Kidney (tissue), 14 donors: ENCODE measurements around the gene ACAT2. TPM values are rescaled to one million over a fixed set of nuclear protein-coding genes. Genes with fewer than 3 reads are reported as not detected.
"Not testable (repeated sequence)": the region's sequence is repeated elsewhere in the genome, so short reads cannot be mapped to it uniquely, and the experiment has no call there.

Experiments
- DNase-seq, 5 donors: peaks; one replicate each; pipeline ENCODE4 v3.0.0-alpha.2; 2013 to 2020
- FAIRE-seq: peaks from 2 replicates; lab custom pipeline; 2012; peaks lifted over from hg19 to GRCh38; lab: Jason Lieb, UNC
- H3K27ac ChIP-seq, 2 donors: one replicate each; pipeline ENCODE4 v1.7.0; 2013; ENCODE audit warnings: low read depth in 2 of 2, low read length in 2 of 2, inconsistent platforms in 1 of 2
- H3K27me3 ChIP-seq: one replicate; pipeline ENCODE4 v1.7.1; 2013; ENCODE audit warnings: low read length, inconsistent platforms; ENCODE audit not compliant: control insufficient read depth, insufficient read depth
- H3K36me3 ChIP-seq, 3 donors: one replicate each; pipeline versions ENCODE4 v1.7.0 to v1.7.1; 2013; ENCODE audit warnings: low read length in 3 of 3, control low read depth in 1 of 3, inconsistent platforms in 1 of 3; ENCODE audit not compliant: insufficient read depth in 3 of 3, control insufficient read depth in 2 of 3
- H3K4me1 ChIP-seq, 3 donors: one replicate each; pipeline versions ENCODE4 v1.7.0 to v1.7.1; 2013; ENCODE audit warnings: low read length in 3 of 3, inconsistent platforms in 1 of 3, low read depth in 1 of 3; ENCODE audit not compliant: control insufficient read depth in 2 of 3, insufficient read depth in 2 of 3
- H3K4me3 ChIP-seq, 3 donors: one replicate each; pipeline versions ENCODE4 v1.7.0 to v1.8.1; 2013; ENCODE audit warnings: low read length in 3 of 3, control low read depth in 1 of 3, inconsistent platforms in 1 of 3
- H3K9ac ChIP-seq, 3 donors: one replicate each; pipeline versions ENCODE4 v1.7.0 to v1.7.1; 2013; ENCODE audit warnings: low read length in 3 of 3, control low read depth in 1 of 3, inconsistent platforms in 1 of 3
- H3K9me3 ChIP-seq, 3 donors: one replicate each; pipeline versions ENCODE4 v1.7.0 to v1.7.1; 2013; ENCODE audit warnings: low read length in 3 of 3, control low read depth in 1 of 3, inconsistent platforms in 1 of 3; ENCODE audit not compliant: control insufficient read depth in 2 of 3, insufficient read depth in 1 of 3
- CTCF ChIP-seq: IDR thresholded peaks from 3 replicates; pipeline ENCODE4 v1.5.1; 2012; ENCODE audit warnings: mild to moderate bottlenecking, moderate library complexity, borderline replicate concordance; ENCODE audit not compliant: insufficient read depth; ENCODE audit errors: extremely low read depth
- intact Hi-C: fragments of 100-400 bp; cut with DNase I; formaldehyde crosslinking; loops from one replicate; pipeline ENCODE4 v1.11.1; 2022
- polyA plus RNA-seq: library from polyadenylated mRNA; stranded (reverse); fragments of 350-450 nt; fragmentation: Illumina TruSeq; extraction: RNeasy Lipid Tissue Mini Kit (QIAGEN cat#74804); gene quantifications from one replicate; pipeline ENCODE4 v1.2.3, GENCODE V29; 2014; ENCODE audit warnings: low read depth, low replicate concordance; ENCODE audit not compliant: insufficient read depth
- total RNA-seq: library from RNA; stranded (reverse); fragmentation: NEBNext Ultra II Directional; extraction: Animal tissue kit (Norgen Biotek cat#: 25700); gene quantifications from one replicate; pipeline ENCODE4 v1.2.1, GENCODE V29; 2021
- donor health status: control.
- donor health status: control.
- donor health status: control.
- donor health status: control.
- donor health status: control.
- donor health status: DM: yes; HTN: yes; CAD: no.
- donor health status: Normal renal cell carcinoma (clear cell type).

Gene ACAT2
- total and polyA plus RNA-seq, 2 donors from 2014 or later, result 20.4 to 30.5 TPM

DNA sequence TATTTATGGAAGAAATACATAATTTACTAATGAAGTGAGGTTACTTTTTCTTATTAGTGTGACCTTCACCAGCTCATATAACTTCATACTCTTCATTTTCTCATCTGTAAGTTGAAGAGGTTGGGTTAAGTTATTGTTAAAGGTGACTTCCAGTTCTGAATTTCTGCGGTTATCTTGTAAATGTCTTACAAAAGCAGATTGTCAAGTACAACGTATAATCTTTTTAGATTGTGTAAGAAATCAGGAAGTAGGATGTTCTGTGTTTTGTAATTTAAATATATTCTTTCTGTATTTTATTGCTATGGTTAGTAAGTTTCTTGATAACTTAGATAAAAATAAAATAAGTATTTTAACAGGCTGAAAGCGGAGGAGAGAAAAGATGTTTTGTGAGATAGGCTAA lies 22.5 kb upstream of the ACAT2 start:
- no peak overlapping the region for H3K27ac ChIP-seq

GRCh38 chr6:159742165-159742564 lies 19.7 kb upstream of the ACAT2 start:
- H3K27ac ChIP-seq, result no peak overlapping the region
- peaks cover 15 to 50% (median 42%) of the 10 kb centered on the region in 3 donors for H3K36me3 ChIP-seq
- H3K4me1 ChIP-seq, result peaks cover 0 to 2% (median 0%) of the 10 kb centered on the region in 3 donors
- no peak overlapping the region for H3K9ac ChIP-seq
- FAIRE-seq, result no peak
- no peak for TF ChIP-seq CTCF
- H3K4me3 ChIP-seq, result no peak overlapping the region
- no peak for DNase-seq
- H3K9me3 ChIP-seq, result no peaks in the 10 kb centered on the region
- intact Hi-C loops, result no loop called here
- H3K27me3 ChIP-seq, result no peaks in the 10 kb centered on the region

More for the DNA sequence above, 22.5 kb upstream of the ACAT2 start:
- no peak for FAIRE-seq
- Histone ChIP-seq H3K9me3 (no peaks in the 10 kb centered on the region), H3K4me3 (no peak overlapping the region), H3K27me3 (no peaks in the 10 kb centered on the region), H3K9ac (no peak overlapping the region), H3K4me1 (peaks cover 0 to 2% (median 0%) of the 10 kb centered on the region in 3 donors), H3K36me3 (peaks cover 6 to 31% (median 23%) of the 10 kb centered on the region in 3 donors)
- intact Hi-C loops, result loop anchor here (10.0 kb wide), 1 partner anchor 55 kb away; no protein-coding TSS in a partner anchor
- DNase-seq, result no peak
- no peak for TF ChIP-seq CTCF

GRCh38 chr6:159745081-159745480 lies 16.8 kb upstream of the ACAT2 start:
- Histone ChIP-seq H3K27me3 (no peaks in the 10 kb centered on the region), H3K4me1 (no peaks in the 10 kb centered on the region), H3K27ac (no peak overlapping the region), H3K4me3 (no peak overlapping the region), H3K9ac (no peak overlapping the region), H3K36me3 (peaks cover 12 to 58% (median 45%) of the 10 kb centered on the region in 3 donors), H3K9me3 (no peaks in the 10 kb centered on the region)
- no peak for DNase-seq
- FAIRE-seq, result no peak
- intact Hi-C loops, result no loop called here
- TF ChIP-seq CTCF, result no peak

DNA sequence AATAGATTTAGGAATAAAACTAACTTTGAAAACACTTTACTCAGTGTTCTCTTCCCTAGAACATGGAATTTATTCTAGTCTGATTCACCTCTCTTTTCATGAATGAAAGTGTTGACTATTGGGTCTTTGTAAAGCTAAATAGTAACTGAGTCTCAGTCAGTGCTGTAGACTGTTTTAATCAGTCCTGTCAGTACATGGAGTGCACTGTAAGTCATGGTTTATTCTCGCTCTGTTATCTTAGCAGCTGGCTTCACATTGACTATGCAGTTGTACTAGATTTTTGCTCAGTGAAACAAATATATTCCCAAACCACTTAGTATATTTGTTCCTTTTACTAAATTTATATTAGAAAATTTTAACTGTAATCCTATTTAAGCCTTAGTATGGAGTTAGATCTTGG lies 15.1 kb upstream of the ACAT2 start:
- Histone ChIP-seq H3K27me3 (no peaks in the 10 kb centered on the region), H3K27ac (no peak overlapping the region), H3K9me3 (no peaks in the 10 kb centered on the region), H3K4me1 (no peaks in the 10 kb centered on the region), H3K9ac (no peak overlapping the region), H3K4me3 (no peak overlapping the region), H3K36me3 (peaks cover 12 to 56% (median 39%) of the 10 kb centered on the region in 3 donors)
- DNase-seq (no peak), FAIRE-seq (no peak)
- no peak for TF ChIP-seq CTCF
- intact Hi-C loops, result no loop called here

DNA sequence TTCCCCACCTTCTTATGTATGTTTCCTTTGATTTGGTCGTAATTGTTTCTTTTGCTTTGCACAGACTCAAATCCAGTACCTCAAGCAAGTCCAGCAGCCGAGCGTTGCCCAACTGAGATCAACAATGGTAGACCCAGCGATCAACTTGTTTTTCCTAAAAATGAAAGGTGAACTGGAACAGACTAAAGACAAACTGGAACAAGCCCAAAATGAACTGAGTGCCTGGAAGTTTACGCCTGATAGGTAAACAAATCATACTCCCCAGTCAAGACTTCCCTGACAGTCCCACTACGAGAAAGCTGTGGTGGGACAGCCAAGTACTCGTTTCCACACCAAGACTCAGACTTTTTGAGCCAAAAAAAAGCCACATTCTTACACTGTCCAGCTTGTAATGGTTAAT lies 13.7 kb upstream of the ACAT2 start:
- intact Hi-C loops, H3K4me3 ChIP-seq, H3K4me1 ChIP-seq, H3K9me3 ChIP-seq, FAIRE-seq, H3K27me3 ChIP-seq, H3K9ac ChIP-seq, H3K27ac ChIP-seq, DNase-seq: not testable (repeated sequence)
- H3K36me3 ChIP-seq, result peaks cover 12 to 54% (median 36%) of the 10 kb centered on the region in 3 donors
